K562 (cell line): ENCODE results near the gene SUDS3. TPM values are rescaled to one million over a fixed set of nuclear protein-coding genes. Genes with fewer than 3 reads are reported as not detected.

ENCODE experiments used
- CBX5 ChIP-seq: IDR thresholded peaks from 2 replicates; pipeline ENCODE4 v1.6.1; 2014; ENCODE audit warnings: low read depth, borderline replicate concordance
- HDAC3 ChIP-seq: fragments of 450-650 bp; IDR thresholded peaks from 2 replicates; pipeline ENCODE4 v1.6.1; 2018; ENCODE audit warnings: borderline replicate concordance, mild to moderate bottlenecking, moderate library complexity; ENCODE audit not compliant: partially characterized antibody
- HLTF ChIP-seq: fragments of 450-650 bp; IDR thresholded peaks from 2 replicates; pipeline ENCODE4 v1.6.1; 2016
- JUN ChIP-seq, 2 experiments: sonication (generic) in 1 of 2; formaldehyde crosslinking in 1 of 2; IDR thresholded peaks; 2 replicates each; pipeline versions ENCODE4 v1.6.1 to v1.8.0; 2012 to 2022; ENCODE audit warnings: borderline replicate concordance in 2 of 2, mild to moderate bottlenecking in 2 of 2, improper control_type of control experiment in 1 of 2, low read depth in 1 of 2, low read length in 1 of 2, missing genetic modification reagents in 1 of 2
- KDM2B ChIP-seq: fragments of 250-450 bp; sonication (Bioruptor Pico); IDR thresholded peaks from 2 replicates; pipeline ENCODE4 v1.8.0; 2021; ENCODE audit warnings: mild to moderate bottlenecking, moderate library complexity
- NFRKB ChIP-seq: fragments of 450-650 bp; IDR thresholded peaks from 2 replicates; pipeline ENCODE4 v1.6.1; 2016; ENCODE audit warnings: low read depth
- NR2C2 ChIP-seq, 2 experiments: fragments of 200-800 bp in 1 of 2; sonication (Bioruptor generic) in 1 of 2; sonication (generic) in 1 of 2; formaldehyde crosslinking in 1 of 2; IDR thresholded peaks; 2 replicates each; pipeline versions ENCODE4 v1.6.1 to v1.8.0; 2016 to 2022; ENCODE audit warnings: mild to moderate bottlenecking in 1 of 2, missing compliant biosample characterization in 1 of 2, missing genetic modification characterization in 1 of 2, missing genetic modification reagents in 1 of 2
- PHF20 ChIP-seq: fragments of 450-650 bp; IDR thresholded peaks from 2 replicates; pipeline ENCODE4 v1.6.1; 2018; ENCODE audit not compliant: partially characterized antibody
- RBM14 ChIP-seq: fragments of 200-400 bp; formaldehyde crosslinking; IDR thresholded peaks from 2 replicates; pipeline ENCODE4 v1.6.1; 2018; ENCODE audit warnings: low read depth, mild to moderate bottlenecking, low read length, moderate library complexity, borderline replicate concordance; ENCODE audit not compliant: insufficient read depth
- SAP30 ChIP-seq: fragments of 200-600 bp; sonication (generic); IDR thresholded peaks from 2 replicates; pipeline ENCODE4 v1.6.1; 2012; ENCODE audit warnings: borderline replicate concordance, low read depth, mild to moderate bottlenecking, moderate library complexity, low read length, control low read depth, inconsistent platforms; ENCODE audit not compliant: insufficient read depth, poor library complexity, severe bottlenecking
- polyA plus RNA-seq, 8 experiments: library from polyadenylated mRNA; depleted of rRNA in 4 of 8; stranded (reverse) in 5 of 8; unstranded in 3 of 8; fragments of >200 nt; fragmentation: Nextera tagmentation in 2 of 8; fragmentation: Illumina TruSeq in 1 of 8; extraction: Ambion mirVana in 2 of 8; extraction: Trizol in 1 of 8; gene quantifications; 2 replicates each; pipeline versions ENCODE4 v1.2.1 to v1.2.3, GENCODE V29; 2011 to 2014; ENCODE audit warnings: inconsistent platforms in 1 of 8, missing spikeins in 1 of 8
- total RNA-seq, 7 experiments: library from RNA; depleted of rRNA in 6 of 7; stranded (reverse); fragments of >200 nt in 6 of 7; fragmentation: Illumina TruSeq in 2 of 7; extraction: Trizol in 2 of 7; gene quantifications; 2 replicates each; pipeline versions ENCODE4 v1.2.1 to v1.2.3, GENCODE V29; 2011 to 2021; ENCODE audit warnings: low replicate concordance in 1 of 7
- TF ChIP-seq, protein P1 (sequence below): fragments of 250-450 bp; sonication (Bioruptor Pico); IDR thresholded peaks from 2 replicates; pipeline ENCODE4 v1.9.0; 2021; ENCODE audit warnings: mild to moderate bottlenecking, inconsistent platforms
- TF ChIP-seq, protein P2 (sequence below): sonication (generic); formaldehyde crosslinking; IDR thresholded peaks from 2 replicates; pipeline ENCODE4 v1.8.1; 2022; ENCODE audit warnings: missing genetic modification reagents
- TF ChIP-seq, protein P3 (sequence below): fragments of 450-650 bp; IDR thresholded peaks from 2 replicates; pipeline ENCODE4 v1.6.1; 2016; ENCODE audit warnings: low read depth

The SUDS3 gene
- total and polyA plus RNA-seq, 9 of the 15 experiments (the other 6 are each of a cell fraction or from before 2014, with no cell fraction given), result 6.6 to 30.5 (median 23.3) TPM

DNA sequence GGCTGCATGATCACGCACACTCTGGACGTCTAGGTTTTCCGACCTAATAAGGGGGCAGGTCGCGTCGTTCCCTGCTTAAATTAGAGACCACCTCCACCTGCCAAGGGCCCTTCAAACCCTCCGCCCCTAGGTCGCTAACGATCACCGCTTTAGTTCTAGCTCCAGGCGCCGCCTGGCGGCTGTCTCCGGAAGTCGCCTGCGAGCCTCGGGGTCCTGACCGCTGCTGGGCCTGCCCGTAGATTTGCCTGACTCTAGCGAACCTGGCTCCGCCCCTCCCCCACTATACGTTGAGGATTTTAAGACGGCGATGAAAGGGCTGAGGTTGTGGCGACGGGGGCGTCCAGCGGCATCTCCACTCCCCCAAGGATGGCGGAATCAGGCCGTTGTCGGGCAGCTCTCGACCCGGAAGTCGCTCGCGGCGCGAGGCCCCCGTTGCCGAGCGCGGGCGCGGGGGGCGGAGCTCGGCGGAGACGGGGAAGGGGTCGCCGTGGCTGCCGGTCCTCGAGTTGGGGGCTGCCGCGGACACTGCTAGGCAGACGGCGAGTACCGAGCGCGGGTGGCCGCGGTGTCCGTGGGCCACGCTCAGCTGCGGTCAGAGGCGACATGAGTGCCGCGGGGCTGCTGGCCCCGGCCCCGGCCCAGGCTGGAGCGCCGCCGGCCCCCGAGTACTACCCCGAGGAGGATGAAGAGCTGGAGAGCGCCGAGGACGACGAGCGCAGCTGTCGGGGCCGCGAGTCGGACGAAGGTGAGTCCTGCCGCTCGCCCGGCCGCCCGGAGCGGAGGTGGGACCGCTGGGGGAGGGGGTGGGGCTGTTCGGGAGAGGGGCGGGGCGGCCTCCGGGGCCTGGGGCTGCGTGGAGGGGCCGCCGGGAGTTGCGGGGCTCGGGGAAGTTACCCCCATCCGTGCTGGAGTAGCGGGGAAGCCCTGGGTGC, at the start of gene SUDS3 (continued):
- TF ChIP-seq, protein P1, sequence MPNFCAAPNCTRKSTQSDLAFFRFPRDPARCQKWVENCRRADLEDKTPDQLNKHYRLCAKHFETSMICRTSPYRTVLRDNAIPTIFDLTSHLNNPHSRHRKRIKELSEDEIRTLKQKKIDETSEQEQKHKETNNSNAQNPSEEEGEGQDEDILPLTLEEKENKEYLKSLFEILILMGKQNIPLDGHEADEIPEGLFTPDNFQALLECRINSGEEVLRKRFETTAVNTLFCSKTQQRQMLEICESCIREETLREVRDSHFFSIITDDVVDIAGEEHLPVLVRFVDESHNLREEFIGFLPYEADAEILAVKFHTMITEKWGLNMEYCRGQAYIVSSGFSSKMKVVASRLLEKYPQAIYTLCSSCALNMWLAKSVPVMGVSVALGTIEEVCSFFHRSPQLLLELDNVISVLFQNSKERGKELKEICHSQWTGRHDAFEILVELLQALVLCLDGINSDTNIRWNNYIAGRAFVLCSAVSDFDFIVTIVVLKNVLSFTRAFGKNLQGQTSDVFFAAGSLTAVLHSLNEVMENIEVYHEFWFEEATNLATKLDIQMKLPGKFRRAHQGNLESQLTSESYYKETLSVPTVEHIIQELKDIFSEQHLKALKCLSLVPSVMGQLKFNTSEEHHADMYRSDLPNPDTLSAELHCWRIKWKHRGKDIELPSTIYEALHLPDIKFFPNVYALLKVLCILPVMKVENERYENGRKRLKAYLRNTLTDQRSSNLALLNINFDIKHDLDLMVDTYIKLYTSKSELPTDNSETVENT, result no peak
- TF ChIP-seq PHF20 (peak; percentile 87), NFRKB (no peak), HDAC3 (no peak), JUN (IDR thresholded peaks at IDR 0.05; ENCODE audit: borderline replicate concordance, low read depth, low read length) (no peak), JUN (CRISPR knock-in tag; IDR thresholded peaks at IDR 0.05; ENCODE audit: borderline replicate concordance) (no peak), HLTF (peak; percentile 20; the same call in 1 of the 2 replicates), SAP30 (peak; percentile 70), CBX5 (no peak), KDM2B (no peak), NR2C2 (CRISPR knock-in tag; IDR thresholded peaks at IDR 0.05) (peak; percentile 94), NR2C2 (tag; IDR thresholded peaks at IDR 0.05) (peak; percentile 99), RBM14 (no peak)
- TF ChIP-seq, protein P2, sequence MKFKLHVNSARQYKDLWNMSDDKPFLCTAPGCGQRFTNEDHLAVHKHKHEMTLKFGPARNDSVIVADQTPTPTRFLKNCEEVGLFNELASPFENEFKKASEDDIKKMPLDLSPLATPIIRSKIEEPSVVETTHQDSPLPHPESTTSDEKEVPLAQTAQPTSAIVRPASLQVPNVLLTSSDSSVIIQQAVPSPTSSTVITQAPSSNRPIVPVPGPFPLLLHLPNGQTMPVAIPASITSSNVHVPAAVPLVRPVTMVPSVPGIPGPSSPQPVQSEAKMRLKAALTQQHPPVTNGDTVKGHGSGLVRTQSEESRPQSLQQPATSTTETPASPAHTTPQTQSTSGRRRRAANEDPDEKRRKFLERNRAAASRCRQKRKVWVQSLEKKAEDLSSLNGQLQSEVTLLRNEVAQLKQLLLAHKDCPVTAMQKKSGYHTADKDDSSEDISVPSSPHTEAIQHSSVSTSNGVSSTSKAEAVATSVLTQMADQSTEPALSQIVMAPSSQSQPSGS (CRISPR knock-in tag), result no peak
- TF ChIP-seq, protein P3, sequence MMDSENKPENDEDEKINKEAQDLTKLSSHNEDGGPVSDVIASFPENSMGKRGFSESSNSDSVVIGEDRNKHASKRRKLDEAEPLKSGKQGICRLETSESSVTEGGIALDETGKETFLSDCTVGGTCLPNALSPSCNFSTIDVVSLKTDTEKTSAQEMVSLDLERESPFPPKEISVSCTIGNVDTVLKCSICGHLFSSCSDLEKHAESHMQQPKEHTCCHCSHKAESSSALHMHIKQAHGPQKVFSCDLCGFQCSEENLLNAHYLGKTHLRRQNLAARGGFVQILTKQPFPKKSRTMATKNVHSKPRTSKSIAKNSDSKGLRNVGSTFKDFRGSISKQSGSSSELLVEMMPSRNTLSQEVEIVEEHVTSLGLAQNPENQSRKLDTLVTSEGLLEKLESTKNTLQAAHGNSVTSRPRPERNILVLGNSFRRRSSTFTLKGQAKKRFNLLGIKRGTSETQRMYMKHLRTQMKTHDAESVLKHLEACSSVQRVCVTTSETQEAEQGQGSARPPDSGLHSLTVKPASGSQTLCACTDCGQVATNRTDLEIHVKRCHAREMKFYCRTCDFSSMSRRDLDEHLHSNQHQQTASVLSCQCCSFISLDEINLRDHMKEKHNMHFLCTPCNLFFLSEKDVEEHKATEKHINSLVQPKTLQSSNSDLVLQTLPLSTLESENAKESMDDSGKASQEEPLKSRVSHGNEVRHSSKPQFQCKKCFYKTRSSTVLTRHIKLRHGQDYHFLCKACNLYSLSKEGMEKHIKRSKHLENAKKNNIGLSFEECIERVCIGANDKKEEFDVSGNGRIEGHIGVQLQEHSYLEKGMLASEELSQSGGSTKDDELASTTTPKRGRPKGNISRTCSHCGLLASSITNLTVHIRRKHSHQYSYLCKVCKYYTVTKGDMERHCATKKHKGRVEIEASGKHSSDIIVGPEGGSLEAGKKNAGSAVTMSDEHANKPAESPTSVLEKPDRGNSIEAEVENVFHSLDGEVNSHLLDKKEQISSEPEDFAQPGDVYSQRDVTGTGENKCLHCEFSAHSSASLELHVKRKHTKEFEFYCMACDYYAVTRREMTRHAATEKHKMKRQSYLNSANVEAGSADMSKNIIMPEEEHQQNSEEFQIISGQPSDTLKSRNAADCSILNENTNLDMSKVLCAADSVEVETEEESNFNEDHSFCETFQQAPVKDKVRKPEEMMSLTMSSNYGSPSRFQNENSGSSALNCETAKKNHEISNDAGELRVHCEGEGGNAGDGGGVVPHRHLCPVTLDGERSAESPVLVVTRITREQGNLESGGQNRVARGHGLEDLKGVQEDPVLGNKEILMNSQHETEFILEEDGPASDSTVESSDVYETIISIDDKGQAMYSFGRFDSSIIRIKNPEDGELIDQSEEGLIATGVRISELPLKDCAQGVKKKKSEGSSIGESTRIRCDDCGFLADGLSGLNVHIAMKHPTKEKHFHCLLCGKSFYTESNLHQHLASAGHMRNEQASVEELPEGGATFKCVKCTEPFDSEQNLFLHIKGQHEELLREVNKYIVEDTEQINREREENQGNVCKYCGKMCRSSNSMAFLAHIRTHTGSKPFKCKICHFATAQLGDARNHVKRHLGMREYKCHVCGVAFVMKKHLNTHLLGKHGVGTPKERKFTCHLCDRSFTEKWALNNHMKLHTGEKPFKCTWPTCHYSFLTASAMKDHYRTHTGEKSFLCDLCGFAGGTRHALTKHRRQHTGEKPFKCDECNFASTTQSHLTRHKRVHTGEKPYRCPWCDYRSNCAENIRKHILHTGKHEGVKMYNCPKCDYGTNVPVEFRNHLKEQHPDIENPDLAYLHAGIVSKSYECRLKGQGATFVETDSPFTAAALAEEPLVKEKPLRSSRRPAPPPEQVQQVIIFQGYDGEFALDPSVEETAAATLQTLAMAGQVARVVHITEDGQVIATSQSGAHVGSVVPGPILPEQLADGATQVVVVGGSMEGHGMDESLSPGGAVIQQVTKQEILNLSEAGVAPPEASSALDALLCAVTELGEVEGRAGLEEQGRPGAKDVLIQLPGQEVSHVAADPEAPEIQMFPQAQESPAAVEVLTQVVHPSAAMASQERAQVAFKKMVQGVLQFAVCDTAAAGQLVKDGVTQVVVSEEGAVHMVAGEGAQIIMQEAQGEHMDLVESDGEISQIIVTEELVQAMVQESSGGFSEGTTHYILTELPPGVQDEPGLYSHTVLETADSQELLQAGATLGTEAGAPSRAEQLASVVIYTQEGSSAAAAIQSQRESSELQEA, result no peak
